GM19099 (cell line): ENCODE data around the gene IRF1.

Experiments used
- POLR2A ChIP-seq: IDR thresholded peaks from 3 replicates; pipeline ENCODE4 v1.6.1; 2011; ENCODE audit warnings: low read depth; ENCODE audit not compliant: insufficient read length; ENCODE audit errors: extremely low read depth

Gene IRF1

GRCh38 chr5:132447196-132447595 is 43.4 kb downstream of the IRF1 start:
- no peak for TF ChIP-seq POLR2A

- TF ChIP-seq POLR2A: no peak
Measured at GRCh38 chr5:132446621-132447020, 44.0 kb downstream of the IRF1 start.

- no peak for TF ChIP-seq POLR2A
Measured at GRCh38 chr5:132445930-132446329, 44.6 kb downstream of the IRF1 start.

DNA sequence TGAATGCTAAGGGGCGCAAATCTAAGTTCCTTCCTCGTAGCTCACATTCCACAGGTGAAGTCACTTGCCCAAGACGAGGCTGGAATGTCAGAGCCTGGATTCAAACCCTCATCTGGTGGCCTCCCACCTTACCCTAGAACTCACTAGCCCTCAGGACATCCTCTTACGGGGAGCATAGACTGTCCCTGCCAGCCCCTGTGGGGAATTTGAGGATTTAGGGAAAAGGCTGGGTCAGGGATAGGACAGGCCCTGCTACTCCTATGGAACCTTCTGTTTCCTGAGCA is 45.0 kb downstream of the IRF1 start:
- TF ChIP-seq POLR2A: no peak

DNA sequence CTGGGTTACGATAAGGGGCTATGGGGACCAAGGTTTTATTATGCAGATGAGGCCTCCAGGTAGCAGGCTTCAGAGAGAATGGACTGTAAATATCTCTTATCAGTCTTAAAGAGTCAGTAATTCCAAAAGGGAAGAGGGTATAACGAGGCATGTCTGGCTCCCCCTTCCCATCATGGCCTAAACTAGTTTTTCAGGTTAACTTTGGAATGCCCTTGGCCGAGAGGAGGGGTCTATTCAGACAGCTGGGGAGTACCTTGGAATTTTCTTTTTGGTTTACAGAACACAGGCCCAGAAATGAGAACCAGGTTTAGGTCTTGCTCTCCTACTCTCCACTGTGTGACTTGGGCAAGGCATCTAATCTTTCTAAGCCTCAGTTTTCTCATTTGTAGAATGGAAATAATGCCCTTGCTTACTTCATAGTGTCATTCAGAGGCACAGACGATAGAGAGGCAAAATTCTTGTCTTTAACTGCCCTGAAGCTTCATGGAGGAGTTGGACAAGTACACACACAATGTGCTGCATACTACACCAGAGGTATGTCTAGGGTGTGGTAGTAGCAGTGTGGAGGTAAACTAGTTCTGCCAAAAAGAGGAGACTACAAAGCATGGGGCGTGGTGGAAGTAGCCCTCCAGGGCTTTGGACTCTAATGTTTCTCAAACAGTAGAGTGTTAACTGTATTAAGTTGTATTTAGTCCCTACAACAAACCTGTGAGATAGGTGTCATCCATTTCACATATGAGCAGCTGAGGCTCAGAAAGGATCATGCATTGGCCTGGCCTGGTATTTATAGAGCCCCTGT is 45.5 kb downstream of the IRF1 start:
- no peak for TF ChIP-seq POLR2A

GRCh38 chr5:132444061-132444460 is 46.5 kb downstream of the IRF1 start:
- TF ChIP-seq POLR2A: no peak

GRCh38 chr5:132439521-132440089 is 51.0 kb downstream of the IRF1 start:
- TF ChIP-seq POLR2A: no peak

DNA sequence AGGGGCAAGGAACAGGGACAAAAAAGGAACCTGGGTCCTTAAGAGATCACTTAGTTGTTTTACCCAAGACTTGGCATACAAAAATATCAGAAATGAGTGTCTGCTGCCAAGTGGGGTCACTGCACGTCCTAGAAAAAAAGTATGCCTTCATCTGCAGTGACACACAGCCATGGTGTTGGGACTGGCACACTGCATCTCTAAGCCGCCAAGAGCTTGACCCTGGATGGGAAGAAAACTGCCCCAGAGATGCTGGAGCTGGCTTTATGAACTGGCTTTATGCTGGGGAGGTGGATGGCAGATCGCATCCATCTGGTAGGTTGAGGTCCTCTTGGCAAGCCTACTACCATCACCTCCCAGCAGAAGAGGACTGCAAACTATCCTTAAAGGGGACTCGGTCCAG is 51.7 kb downstream of the IRF1 start:
- TF ChIP-seq POLR2A: no peak

DNA sequence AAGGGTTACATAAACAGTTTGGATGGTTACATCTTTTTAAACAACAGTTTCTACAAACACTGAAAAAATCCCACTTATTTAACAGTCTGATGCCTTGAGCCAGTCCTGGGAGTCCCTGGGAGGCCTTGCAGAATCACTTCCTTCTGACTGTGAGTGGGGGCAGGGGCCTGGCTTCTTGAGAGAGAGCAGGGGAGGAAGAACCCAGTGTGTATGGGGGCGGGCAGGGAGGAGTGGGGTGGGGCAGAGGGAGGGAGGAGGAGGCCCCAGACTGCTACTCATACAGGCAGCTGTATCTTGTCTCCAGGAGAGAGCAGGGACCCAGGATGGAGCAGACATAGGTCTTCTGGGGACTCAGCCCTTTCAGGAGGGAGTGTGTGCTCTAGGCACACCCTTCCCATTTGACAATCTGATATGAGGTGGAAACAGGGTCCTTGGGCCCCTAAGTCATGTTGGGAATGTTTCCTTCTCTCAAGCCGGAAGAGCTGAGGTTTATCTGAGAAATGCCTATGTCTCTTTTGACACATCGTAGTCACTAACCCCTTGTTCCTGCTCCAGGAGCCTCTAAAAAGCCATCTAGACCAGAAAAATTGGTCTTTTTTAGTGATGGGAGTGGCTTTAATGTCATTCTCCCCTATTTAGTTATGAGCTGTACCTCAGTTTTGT is 52.8 kb downstream of the IRF1 start:
- peak; percentile 39 for TF ChIP-seq POLR2A

GRCh38 chr5:132436936-132437335 is 53.6 kb downstream of the IRF1 start:
- no peak for TF ChIP-seq POLR2A

GRCh38 chr5:132435886-132436285 is 54.7 kb downstream of the IRF1 start:
- TF ChIP-seq POLR2A: no peak

GRCh38 chr5:132435447-132435846 is 55.1 kb downstream of the IRF1 start:
- TF ChIP-seq POLR2A: no peak

DNA sequence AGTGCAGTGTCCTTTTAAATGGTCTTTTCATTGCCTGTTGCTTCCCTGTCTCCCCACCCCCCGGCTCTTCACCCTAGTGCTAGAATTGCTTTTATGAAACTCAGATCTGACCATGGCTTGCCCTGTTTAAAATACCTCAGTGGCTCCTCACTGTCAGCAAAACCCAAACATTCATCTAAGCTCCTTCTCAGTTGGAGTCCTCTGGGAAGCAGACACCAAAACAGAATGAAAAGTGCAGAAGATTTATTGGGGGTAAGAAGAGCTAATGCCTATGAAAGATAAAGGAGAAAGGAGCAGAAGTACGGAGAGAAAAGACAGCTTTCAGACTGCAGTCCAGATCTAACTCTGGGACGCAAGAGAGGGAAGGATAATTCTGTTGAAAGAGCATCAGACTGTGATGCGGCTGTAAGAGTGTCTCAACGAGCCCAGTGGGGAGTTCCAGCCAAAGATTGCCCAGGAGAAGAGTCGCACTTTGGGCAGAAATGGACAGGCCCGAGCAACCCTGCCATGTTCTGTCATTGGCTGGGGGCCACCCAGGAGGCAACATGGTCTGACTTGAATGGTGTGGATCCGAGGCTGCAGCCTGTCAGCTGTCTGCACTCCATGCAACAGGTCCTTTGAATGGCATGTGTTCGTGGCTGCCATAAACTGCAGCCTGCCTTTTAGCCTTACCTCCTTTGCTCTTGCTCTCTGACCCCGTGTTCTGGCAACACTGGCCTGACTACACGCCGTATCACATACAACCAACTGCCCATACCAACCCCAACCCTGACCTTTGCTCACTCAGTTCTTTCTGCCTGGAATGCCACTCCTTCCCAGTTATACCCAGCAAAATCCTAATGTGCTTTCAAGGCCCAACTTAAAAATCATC is 55.9 kb downstream of the IRF1 start:
- no peak for TF ChIP-seq POLR2A

- TF ChIP-seq POLR2A: no peak
Measured at GRCh38 chr5:132433141-132433540, 57.4 kb downstream of the IRF1 start.

DNA sequence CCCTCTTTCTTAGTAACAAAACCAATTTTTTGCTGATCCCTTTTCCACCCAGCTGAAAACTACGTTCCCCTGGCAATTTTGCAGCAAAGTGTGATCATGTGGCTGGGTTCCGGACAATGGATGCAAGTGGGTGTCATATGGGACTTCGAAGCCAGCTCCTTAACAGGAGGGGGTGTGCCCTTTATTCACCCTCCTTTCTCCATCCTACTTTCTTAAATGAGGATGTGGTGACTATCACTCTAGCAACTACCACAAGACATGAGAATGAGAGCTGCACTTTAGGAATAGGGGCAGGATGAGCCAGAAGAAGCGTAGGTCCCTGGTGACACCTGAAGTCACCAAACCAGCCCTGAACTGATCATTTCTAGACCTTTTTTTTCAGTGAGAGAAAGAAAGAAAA is 58.9 kb downstream of the IRF1 start:
- no peak for TF ChIP-seq POLR2A
